Globus pallidus (tissue), 1 donor: Measurements from ENCODE around the gene CELF1.

Experiments
- DNase-seq: peaks from one replicate; pipeline ENCODE4 v3.0.0-alpha.2; 2015; ENCODE audit warnings: low spot score

CELF1 gene

GRCh38 chr11:47552566-47553405, at the start of gene CELF1:
Gene CELF1, minus strand, starts transcription at chr11:47553132. Its CDS starts 53,609 bp downstream, at chr11:47499523.
- DNase-seq, result peak; percentile 92

- DNase-seq, result no peak
Measured at GRCh38 chr11:47599902-47600301, 47.0 kb upstream of the CELF1 start.

- no peak for DNase-seq
Measured at GRCh38 chr11:47595967-47596366, 43.0 kb upstream of the CELF1 start.

DNA sequence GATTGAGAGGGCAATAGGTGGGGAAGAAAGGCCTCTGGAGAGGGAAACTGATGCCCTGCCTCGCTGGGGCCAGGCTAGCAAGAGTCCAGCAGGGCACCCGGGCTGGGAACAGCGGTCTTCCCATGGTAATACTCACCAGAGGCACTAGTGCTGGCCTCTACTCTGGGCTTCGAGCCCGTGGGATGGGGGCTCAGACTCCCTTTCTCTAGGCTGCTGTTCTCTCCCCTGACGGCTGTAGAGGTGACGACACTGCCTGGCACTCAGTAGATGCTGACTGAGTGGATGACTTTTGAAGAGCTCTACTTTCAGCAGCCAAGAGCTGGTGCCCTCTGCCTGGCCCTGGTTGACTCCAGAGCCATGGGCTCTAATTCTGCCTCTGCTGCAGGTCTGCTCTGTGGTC, 42.1 kb upstream of the CELF1 start:
- DNase-seq, result peak; percentile 58

DNA sequence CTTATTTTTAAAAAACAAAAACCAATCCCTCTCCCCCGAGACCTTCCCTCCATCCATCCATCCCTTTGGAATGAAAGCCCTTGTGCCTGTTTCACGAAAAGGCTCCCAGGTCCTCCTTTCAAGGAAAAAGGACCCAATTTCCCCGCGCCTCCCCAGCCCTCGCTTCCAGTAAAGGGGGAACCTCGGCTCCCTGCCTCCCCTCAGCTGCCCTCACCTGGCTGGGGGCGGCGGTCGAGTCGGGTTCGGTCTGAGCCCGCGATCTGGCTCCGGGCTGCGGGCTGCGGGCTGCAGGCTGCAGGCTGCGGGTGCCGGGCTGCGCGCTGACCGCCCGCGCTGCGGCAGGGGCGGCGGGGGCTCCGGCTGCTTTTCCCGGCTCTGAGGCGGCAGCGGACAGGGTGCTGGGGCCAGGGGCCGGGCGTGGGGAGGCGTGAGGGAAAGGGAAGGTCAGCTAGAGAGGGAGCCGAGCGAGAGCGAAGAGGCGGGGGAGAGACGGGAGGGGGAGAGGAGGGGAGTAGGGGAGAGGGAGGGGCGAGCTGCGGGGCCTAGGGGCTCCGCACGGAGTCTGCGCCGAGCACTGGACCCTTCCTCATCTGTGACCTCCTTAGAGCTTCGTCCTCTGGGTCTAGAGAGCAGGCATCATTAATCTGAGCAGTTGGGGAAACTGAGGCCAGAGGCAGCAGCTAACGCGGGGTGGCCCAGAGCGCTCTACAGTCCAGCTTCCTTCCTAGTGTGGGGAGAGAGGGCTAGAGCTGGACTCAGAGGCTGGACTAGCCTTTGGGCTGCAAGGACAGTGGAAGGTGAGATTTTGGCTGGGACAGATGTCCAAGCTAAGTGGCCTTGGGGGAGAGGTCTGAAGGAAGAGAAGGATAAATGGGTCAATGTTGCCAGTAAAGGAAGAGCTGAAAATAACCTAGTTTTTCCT, 41.3 kb upstream of the CELF1 start, which contains the start of gene C1QTNF4:
Gene C1QTNF4, minus strand, starts transcription at position 478 of the 922 bp plus-strand sequence. CDS start 3,601 bp downstream, outside the sequence.
- DNase-seq, result no peak

DNA sequence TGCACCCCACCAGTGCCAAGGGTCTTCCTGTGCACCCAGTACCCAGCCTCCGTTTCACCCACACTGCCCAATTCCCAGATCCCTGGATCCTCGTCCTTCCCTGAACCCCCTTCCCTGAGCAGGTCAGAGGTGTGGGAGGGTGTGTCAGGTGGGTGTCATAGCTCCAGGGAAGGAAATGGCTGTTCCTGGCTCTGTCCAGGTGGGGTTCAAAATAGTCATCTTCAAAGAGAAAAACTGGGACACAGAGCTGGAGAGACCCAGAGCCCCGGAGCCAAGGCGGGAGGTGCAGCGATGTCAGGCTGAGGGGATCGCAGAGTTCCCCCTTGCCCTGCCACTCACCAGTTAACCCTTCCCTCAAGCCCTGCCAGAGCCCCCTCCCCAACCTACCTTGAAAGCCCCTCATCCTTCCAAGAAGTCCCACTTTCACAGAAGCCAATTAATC, 40.6 kb upstream of the CELF1 start:
- DNase-seq, result no peak

DNA sequence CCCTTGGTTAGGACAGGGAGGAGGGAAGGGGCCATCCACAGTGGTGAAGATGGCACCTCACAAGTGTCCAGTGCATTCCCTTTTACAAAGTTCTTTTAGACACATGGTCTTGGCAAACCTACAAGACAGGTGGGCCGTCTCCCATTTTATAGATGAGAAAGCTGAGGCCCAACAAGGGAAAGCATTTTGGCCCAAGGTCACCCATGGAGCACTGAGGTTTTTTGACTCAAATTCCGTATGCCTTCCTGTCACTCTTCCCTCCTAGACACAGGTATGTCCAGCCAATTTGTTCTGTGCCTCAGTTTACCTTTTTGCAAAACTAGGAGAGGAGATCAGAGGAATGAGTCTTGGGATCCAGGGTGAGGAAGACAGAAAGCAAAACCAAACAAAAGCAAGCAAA, 40.0 kb upstream of the CELF1 start:
- no peak for DNase-seq

GRCh38 chr11:47592251-47592650, 39.3 kb upstream of the CELF1 start:
- no peak for DNase-seq

DNA sequence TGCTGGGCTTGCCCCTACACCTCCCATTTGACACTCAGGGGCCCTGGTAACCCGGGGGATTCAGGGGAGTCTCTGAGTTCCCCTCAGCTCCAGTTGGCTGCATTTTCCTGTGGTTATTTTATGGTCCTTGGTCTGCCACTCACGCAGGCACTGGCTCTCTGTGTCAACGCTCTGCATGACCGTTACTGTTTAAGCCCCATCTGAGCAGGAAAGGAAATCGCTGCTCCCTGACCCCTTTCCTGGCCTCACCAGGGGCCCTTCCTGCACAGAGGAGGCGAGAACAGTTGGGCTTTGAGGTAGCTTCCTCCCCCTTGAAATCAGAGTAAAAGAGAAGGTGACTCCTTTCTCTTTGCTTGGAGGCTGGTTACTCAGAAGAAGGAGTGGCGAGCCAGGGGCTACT, 38.8 kb upstream of the CELF1 start:
- DNase-seq, result no peak

DNA sequence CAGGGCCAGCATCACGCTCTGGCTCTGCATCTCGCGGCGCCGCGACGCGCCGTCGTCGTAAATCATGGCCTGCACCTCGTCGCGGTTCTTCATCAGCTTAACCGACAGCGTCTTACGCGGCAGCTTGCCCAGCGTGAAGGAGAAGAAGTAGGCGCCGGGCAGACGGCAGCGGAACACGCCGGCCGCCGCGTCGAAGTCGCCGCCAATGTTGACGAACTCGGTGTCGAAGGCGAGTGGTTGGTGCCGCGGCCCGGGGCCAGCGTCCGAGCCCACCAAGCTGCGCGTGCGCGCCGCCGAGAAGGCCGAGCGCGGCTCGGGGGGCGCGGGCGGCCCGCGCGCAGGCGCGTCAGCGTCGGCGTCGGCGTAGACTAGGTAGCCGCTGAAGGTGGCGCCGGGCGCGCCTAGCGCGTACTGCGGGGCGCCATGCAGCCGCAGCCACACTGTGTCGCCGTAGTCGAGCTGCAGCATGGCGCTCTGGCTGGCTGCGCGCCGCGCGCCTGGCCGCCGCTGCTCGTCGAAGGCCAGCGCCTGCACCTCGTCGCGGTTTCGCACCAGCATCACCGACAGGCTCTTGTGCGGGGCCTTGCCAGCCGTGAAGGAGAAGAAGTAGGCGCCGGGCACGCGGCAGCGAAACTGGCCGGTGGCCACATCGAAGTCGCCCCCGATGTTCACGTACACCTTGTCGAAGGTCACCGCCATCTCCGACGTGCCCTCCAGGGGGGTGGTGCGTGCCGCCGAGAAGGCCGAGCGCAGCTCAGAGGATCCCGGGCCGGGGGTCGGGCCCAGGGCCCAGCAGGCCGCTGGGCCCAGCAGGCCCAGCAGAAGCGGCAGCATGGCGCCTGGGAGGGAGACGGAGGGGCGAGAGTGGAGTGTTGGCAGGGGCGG, 37.3 kb upstream of the CELF1 start:
- no peak for DNase-seq

DNA sequence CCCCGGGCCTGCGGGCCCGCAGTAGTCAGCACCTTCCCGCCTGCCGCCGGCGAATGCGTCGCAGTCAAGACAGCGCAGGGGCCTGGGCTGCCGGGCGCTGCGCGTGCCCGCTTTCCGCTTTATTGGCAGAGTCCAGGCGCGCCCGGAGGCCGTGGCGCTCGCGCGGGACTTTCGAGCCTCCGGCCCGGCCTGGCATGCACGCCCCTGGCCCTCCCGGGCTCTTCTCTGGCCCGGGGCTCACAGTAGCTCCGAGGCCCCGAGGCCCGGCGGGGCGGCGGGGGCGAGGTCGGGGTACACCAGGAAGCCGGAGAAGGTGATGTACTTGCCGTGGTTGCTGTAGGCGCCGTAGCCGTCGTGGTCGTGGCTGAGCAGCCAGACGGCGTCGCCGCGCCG, 36.6 kb upstream of the CELF1 start:
- no peak for DNase-seq

GRCh38 chr11:47589118-47589517, 36.2 kb upstream of the CELF1 start:
- no peak for DNase-seq

DNA sequence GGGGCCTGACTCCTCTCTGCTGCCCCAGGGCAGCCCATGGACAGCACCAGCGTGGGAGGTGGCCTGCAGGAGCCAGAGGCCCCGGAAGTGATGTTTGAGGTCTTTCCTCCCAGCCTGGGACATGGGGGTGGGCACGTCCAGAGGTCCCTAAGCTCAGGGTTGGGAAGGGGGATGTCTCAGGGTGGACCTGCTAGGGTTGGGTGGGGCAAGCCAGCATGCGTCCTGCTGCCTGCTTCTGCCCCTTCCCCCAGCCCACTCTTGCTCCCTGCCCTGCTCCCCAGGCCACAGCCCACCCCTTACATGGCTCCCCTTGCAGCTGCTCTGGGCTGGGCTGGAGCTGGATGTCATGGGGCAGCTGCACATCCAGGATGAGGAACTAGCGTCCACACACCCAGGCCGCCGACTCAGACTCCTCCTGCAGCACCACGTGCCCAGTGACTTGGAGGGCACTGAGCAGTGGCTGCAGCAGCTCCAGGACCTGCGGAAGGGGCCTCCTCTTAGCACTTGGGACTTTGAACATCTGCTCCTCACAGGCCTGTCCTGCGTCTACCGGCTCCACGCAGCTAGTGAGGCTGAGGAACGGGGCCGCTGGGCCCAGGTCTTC, 34.9 kb upstream of the CELF1 start:
- peak; percentile 67 for DNase-seq

DNA sequence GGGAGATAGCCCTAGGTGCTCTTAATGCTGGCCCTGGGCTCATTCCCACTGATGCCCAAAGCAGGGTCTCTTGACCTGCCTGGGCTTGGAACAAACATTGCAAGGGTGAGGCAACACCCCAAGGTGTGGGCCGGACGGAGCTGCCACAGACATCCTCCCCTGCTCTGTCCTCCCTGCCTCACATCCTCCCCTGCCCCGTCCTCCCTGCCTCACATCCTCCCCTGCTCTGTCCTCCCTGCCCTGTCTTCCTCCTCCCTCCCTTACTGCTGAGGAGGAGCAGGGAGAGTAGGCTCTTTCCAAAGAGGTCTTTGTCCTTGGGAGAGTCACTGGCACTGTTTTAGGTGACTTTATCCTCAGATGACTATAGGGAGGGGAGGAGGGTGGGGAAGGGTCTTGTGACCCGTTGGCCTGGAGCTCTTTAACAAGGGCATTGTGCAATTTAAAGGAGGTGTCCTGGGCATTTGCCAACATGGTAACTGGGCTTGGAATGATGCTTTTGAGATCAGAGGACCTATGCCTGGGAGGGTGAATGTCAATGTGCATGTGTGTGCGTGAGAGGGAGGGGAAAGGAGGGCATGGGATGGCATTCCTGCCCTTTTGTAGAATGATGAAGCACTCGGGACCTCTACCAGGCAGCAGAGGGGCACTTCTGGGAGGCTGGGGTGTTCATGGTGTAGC, 34.2 kb upstream of the CELF1 start:
- DNase-seq, result no peak

DNA sequence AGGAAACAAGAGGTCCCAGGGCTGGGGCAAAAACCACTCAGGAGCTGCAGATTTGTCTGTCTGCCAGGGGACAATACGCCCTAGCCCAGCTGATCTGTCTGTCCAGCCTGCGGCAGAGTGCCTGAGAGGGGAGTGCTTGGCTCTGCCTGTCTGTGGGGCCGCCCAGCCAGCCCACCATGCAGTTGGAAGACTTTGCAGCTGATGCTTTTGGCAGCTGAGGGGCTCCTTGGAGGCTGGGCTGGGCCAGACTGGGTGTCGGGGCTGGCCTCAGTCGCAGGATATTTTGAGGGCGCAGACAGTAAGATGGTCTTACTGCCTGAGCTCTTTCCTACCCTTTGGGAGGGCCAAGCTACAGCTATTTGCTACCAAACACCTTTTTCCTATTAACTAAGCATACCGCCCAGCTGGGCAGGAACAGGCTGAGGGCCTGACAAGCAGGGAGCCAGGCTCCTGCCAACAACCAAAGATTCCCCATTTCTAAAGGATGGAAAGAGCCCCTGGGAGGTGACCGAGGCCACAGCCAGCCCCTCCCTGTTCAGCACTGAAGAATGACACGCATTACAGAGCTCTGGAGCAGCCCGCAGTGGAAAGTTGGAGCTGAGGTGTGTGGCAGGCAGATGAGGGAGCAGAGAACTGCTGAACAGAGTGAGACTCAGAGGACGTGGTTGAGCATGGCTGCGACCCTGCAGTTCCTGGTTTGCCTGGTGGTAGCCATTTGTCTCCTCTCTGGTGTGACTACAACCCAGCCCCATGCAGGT, 33.3 kb upstream of the CELF1 start, which contains the start of gene FAM180B:
Gene FAM180B, plus strand, starts transcription at position 581 of the 758 bp plus-strand sequence. Its CDS starts 91 bp downstream, at position 672.
- DNase-seq, result peak; percentile 54

DNA sequence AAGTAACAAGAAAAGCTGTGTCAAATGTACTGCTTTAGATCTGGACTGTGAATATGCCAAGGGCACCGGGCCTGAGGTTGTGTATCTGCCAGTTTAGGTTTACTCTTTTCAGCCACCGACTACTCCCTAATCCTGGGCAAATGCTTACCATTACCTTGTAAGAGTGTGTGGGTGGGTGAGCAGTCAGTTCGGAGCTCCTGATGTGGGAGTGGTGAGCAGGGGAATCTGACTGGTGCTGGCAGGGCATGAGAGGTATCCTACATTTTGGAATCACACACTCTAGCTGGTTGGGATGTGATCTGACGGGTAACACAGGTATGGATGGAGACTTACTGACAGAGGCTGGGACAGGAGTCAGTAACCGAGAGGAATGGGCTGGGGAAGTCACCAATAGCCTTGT, 30.9 kb upstream of the CELF1 start:
- no peak for DNase-seq

DNA sequence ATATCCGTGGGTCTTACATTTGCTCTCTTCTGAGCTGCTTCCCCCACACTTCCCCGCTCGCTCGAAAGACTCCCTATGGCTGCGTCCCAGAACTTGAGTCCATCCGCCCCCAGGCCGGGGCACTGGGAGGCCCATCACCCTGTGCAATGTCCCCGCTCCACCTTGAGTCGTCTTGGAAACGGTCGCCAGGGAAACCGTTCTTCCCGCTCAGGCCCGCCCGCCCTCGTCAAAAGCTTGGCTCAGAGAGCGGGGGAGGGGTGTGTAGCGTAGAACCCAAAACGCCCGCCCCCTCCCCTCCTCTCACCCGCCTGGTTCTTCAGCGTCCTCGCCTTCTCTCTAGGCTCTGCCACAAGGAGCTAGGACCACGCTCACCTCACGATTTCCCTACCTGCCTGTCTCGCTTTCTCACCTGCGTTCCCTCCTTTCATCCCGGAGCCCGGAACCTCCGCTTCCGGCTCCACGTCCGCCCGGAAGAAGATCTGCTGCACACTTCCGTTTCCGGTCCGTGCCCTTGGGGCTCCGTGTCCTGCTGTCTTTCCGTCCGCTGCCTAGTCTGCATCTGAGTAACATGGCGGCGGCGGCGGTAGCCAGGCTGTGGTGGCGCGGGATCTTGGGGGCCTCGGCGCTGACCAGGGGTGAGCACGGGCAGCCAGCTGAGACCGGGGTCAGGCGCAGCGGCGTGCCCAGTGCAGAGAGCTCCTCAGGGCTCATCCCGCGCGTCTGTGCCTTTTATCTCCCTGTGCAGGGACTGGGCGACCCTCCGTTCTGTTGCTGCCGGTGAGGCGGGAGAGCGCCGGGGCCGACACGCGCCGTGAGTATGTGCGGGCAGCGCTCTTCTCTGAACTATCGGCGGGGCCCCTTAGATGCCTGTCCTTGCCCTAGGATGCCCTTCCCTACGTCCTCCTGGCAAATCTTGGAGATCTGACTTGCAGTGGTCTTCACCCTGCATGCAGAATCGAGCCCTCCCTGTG, 25.9 kb upstream of the CELF1 start, which contains the start of the genes KBTBD4 and NDUFS3:
Gene KBTBD4, minus strand, starts transcription at position 447 of the 971 bp plus-strand sequence. Its CDS starts 19 bp downstream, at position 428.
Gene NDUFS3, plus strand, starts transcription at position 551 of the 971 bp plus-strand sequence. Its CDS starts 18 bp downstream, at position 569.
- peak; percentile 86 for DNase-seq

DNA sequence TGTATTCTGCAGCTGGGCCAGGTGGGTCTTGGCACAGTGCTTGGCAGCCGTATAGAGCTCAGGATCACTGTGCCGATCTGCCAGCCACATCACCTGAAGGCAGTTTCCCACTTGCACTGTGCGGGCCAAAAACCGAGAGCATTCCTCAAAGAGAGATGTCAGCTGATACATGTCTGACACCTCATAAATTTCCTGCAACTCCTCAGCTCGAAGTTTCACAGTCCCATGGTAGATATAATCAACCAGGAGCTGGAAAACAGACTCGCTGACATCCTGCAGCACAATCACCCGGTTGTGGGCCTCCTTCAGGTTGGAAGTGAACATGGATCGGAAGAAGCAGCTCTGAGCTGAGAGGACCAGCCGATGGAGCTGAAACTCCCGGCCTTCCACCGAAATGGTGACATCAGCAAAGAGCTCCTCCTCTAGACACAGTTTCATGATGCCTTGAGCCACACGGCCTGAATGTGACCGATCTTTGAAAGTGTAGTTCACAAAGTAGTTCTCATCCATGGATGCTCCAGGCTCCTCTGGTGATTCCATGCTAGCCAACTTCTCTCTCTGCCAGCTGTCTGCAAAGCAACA, 24.6 kb upstream of the CELF1 start:
- DNase-seq, result no peak
